ENCODE results near the gene SRGAP1.

The SRGAP1 gene

DNA sequence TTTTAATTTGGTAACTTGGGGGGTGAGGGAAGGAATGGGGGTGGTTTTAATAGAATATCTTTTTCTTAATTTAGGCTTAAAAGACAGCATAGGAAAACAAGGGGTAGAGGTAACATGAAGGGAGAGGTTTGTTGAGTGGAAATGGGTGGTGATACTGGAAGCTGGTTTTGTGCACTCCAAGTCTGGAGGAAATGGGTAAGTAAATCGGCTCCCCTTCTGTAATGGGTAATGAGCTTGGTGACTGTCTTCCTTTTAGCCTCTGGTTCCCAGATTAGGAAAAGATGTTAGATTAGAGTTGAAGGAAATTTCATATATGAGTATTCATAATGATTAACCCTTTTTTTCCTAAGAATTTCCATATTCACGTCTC is 122.1 kb downstream of the SRGAP1 start:
- DNase-seq (ENCODE audit: low spot score): no peak

DNA sequence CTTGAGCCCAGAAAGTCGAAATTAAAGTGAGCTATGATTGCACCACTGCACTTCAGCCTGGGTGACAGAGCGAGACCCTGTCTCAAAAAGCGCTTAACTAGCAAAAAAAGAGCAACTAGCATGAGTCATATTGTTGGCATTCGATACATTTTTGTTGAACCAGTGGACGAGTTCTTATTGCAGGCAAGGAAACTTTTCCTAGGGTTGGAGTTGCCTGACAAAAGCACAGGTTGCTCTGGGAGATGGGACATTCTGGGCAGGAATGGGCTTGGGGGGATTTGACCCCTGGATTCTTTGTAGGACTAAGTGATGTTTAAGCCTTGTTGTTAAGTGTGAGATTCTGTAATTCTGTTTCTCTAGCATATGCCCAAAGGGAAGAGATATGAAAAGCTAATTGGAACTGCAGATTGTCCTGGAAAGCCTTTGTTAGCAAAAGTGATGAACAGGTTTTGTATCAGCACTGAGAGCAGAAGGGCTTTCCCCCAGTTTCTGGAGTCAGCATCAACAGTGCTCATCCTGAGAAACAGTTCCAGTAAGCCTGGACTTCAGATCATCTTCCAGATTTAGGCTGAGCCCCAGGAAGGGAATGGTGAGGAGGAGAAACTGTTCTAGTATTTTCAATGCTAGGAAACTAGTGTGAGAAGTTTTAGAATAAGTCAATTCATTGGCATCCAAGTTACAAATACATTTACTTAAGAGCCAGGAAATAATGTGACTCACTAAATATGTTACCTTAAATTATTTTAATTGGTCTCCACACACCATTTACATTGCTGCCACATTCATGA is 123.1 kb downstream of the SRGAP1 start:
- DNase-seq (ENCODE audit: low spot score): no peak

DNA sequence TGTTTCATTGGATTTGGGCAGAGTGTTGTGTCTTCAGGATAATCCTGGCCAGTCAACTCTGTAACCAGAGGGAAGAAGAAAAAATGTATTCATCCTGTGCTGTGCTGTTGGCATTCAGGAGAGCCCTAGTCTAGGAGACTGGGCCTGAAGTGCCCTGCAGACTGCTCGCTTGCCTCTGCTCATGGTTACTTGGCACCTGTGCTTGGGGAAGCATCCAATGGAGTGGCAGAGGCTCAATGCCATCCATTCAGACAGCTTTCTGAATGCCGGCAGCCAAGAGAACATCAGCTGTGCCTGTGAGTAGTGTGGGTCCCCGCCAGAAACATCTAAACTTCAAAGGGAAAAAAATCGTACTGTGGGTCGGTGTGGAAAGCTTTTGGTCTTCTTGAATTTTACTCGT is 124.2 kb downstream of the SRGAP1 start:
- DNase-seq (ENCODE audit: low spot score): peak; percentile 93

DNA sequence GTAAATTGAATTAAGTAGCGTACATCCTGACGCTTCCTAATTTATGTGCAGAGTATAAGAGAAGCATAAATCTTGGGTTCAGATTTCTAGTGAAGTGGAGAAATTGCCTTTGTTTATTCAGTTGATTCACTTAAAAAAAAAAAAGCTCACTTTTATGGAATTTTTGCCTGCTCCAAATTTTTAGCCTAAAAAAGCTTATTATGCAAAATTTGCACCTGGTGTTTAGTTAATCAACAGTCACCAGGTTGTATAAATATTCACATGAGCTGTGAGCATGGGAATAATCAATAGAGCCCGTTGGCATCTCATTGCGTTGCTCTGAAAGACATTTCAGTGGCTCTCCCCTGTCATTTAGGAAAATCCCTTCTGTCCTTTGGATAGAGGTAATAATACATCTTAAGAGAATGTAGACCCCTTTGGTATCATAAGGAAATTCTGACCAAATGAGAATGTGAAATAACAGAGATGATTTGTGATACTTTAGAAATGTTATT is 132.4 kb downstream of the SRGAP1 start:
- DNase-seq (ENCODE audit: low spot score): no peak

DNA sequence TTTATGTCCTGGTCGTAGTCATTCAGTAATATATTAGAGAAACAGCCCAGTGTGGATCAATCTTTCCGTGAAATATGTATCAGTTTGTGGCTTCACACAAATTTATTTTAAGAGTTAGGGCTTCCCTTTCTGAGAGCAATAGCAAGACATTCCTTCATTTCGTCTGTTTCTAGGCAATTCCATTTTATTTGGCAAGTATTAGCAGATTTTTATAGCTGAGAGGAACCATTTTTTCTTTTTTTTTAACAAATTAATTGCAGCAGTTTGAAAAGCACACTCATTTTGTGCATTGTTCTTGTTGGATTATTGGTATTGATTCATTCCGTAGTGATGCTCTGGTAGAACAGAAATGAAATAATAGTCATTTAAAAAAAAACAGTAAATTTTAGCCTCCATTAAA is 132.9 kb downstream of the SRGAP1 start:
- DNase-seq (ENCODE audit: low spot score): no peak

DNA sequence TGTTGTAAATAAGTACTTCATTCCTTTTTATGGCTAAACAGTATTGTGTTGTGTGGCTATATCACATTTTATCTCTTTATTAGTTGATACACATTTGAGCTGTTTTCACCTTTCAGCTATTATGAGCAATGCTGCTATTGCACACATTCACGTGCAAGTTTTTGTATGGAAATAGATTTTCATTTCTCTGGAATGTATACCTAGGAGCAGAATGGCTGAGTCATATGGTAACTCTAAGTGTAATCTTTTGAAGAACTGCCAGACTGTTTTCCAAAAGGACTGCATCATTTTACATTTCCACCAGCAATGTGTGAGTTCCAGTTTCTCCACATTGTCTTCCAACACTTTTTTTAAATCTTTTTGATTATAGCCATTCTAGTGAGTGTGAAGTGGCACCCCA is 134.0 kb downstream of the SRGAP1 start:
- DNase-seq (ENCODE audit: low spot score): no peak

DNA sequence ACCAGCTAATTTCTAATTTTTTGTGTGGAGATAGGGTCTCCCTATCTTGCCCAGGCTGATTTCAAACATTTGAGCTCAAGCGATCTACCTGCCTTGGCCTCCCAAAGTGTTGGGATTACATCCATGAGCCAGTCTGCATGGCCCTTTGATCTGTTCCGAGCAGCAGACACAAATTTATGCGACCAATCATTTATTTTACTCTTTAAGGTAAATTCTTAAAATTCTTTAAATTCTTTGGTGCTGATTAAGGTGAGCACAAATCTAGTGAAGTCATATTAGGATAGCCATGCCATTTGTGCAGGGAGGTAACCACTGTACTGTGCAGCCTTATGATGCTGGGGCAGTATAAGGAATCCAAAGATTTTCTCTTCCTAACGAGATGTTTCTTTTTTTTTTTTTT is 135.7 kb downstream of the SRGAP1 start:
- DNase-seq (ENCODE audit: low spot score): no peak

DNA sequence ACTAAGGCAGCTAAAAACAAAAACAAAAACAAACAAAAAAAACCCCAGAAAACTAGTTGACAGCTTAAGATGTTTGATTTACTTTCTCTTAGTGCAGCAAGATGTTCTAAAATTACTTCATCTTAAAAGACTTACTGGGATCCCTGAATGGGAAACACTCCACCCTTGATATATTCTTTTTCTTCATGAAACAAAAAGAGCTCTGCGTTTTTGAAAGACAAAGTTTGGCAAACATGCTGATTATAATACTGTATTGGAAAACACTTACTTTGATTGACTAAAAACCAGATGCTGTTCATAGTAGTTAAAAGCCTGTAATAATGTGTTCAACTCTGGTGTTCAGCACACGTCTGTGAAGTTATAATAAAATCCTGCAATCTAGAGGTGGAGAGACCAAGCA is 136.8 kb downstream of the SRGAP1 start:
- DNase-seq (ENCODE audit: low spot score): no peak

DNA sequence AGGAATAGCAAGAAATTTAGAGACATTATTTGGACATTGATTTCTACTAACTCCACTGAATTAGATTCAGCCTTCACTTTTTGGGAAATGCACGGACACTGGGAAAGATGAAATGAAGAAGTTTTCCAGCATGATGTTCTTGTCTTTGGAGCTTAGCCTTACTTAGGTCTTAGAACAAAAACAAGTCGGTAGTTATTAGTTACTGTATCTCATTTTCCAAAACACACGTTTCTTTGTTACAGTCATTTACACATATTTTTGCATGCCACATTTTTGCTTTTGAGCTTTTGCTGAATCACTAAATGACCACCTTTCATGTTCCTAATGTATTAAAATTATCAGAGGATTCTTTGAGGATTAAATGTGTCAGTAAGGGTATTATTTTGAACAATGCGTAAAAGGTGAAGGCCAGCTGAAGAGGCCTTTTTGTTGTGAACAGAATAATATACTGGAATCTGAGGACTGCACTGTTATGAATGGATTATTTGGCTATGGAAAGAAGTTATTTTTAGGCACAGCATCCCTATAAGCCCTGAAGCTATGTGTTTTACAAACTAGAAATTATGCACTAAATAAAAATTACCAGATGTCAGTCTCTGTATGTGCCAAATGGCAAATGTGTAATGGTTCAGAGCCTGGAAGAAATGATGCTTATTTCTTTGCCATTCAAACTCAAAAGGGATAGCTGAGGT is 138.2 kb downstream of the SRGAP1 start:
- no peak for DNase-seq (ENCODE audit: low spot score)

DNA sequence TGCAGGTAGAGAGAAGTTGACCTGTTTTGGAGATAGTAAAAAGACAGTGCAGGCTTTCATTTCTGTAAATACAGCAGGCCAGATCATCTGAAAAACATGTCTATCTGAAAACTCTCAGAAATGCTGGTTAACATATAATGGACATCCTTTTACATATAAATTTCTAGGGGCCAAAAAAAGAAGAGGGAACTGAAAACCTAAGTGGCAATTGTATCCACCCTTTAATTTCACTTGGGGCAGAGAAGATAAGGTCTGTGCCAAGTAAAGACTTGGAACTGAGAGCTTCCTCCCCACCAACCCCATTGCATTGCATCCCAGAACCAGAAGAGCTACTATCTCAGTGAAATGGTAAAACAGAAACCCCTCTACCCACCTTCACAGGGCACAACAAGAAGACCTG is 141.0 kb downstream of the SRGAP1 start:
- DNase-seq (ENCODE audit: low spot score): no peak

DNA sequence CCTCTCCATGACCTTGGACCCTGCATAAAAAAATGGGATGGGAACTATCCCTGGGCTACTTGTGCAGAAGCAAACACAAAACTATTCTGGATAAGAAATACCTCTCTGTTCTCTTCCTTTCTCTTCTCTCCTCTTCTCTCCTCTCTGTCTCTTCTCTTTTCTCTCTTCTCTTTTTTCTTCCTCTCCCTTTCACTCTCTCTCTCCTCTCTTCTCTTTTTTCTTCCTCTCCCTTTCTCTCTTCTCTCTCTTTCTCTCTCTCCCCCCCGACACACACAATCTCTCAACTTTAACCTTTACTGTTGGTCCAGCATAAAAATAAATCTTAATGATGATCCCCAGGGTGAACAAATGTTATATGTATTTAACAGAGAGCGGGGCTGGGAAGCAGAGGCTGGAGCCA is 141.4 kb downstream of the SRGAP1 start:
- DNase-seq (ENCODE audit: low spot score): no peak

DNA sequence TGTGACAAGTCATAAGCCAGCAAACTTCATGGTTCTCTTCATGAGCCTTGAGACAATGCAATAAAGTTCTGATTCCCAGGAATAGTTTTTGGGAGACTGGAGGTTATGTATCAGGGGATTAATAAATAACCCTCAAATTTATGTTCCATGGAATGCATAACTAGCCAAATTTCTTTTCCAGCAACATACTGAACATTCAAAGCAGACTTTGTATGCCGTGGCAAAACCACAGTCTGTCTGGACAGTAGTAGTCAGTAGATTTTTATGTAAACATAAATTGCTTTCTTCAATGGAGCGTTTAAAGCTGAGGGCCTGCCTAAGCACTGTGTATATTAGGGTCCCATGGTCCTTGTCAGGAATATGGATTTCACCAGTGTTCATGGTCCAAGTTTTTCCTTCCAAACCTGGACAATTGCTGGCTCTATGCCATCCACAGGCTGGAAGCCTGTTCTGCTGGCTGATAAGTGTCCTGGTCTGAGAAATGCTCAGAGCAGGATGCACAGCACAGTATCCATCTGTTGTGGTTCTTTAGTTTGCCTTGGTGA is 144.9 kb downstream of the SRGAP1 start:
- no peak for DNase-seq (ENCODE audit: low spot score)

DNA sequence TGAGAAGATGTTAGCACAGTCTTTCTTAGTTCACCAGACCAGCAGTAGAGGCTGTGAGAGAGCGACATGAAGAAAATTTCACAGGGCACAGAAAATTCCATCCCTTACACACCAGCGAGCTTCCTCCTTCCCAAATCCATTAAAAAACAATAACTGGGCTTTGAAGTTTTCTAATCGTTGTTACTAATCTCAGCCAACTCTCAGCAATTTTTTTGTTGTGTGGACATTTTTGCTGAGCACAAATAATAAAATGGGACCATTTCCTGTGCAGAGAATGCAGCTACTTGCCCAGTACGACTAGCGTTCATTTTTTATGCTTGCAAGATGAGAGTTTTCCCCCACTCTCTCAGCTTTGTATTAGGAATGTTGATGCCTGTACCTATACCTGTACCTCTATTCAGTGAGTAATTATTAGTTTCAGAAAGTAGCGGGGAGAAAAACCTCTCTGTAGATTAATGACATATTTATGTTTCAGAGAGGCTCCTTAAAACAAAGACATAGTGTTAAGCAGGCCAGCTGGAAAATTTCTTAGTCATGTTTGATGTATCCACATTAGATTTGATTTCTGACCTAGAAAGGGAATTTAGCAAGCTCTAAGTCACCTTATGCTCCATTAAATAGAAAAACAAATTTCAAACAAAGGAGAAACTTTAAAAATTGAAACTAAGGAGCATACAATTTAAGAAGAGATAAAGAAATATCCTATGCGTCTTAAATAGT is 146.5 kb downstream of the SRGAP1 start:
- no peak for DNase-seq (ENCODE audit: low spot score)

DNA sequence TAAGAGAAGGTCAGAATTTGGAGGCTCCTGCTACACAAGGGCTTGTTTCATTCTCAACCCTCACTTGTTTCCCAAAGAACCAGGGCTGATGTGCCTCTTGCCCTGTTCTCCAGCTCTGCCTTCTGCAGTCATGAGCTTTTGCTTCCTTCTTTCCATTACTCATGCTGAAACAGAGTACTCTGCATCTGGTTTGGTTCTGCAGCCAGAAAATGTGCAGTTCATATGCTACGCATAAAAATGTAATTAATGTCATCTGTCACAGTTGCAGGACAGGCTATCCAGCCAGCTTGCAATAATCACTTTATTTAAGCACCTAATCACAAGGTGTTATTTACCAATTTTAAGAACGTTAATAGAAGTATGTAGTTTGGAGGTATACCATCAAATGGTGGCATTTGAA is 150.2 kb downstream of the SRGAP1 start:
- DNase-seq (ENCODE audit: low spot score): no peak

DNA sequence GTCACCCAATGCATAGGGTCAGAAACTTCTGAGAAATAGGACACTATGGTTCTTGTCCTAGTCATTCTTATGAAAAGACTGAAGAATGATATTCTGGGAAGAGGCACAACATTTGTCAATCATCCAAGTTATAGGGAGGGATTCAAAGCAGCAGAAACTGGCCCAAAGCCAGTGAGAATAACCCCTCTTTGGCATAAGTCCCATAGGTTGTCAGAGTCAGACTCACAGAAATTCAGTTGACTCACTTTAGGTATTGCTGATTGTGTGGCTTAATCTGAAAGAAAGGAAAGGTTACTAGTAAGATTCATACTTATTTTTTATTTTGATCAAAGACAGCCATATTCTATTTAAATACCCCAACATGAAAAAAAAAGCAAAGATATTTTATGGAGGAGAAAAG is 151.0 kb downstream of the SRGAP1 start:
- DNase-seq (ENCODE audit: low spot score): no peak

DNA sequence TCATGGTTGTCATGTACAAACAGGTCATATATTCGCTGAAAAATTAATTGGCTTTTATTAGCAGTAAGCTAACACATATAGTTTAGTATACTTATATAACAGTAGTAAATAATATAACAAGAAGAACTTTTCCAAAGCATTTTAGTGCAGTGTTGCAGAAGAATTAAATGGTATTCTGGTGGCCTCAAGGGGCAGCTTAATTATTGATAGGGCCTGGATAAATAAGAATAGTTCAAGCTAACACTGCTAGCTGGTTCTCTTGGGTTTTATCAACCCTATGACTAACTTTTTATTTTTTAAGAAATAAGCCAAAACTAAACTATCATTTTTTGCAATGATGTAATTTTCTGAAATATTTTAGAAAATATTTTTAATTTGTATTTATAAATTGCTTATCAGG is 152.1 kb downstream of the SRGAP1 start:
- DNase-seq (ENCODE audit: low spot score): no peak

DNA sequence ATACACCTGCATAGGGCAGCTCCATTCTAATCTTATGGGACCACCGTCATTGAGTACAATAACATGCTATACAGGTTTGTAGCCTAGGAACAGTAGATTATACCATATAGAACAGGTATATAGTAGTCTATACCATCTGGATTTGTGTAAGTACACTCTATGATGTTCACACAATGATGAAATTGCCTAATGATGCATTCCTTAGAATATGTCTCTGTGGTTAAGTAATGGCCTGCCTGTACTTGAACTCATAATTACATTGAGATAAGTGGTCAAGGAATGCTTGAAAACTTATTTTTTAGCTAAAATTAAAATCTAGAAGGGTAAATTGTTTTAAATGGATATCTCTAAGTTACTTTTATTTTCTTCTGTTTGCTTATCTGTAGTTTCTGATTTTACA is 152.7 kb downstream of the SRGAP1 start:
- no peak for DNase-seq (ENCODE audit: low spot score)

DNA sequence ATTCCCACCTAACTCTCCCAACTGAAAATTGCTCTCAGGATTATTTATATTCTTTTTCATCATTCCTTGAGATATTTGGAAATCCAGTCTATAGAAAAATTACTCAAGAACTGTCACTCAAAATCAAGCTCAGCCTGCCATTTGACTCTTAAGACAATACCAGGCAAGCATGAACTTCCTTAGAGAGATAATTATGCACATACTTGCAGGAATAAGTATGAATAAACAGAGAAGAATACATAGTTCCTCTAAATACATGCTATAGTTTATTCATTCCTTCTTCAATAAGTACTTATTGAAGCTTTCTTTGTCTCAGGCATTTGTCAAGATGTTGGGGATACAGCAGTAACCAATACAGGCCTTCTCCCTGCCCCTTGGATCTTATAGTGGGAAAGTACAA is 154.1 kb downstream of the SRGAP1 start:
- DNase-seq (ENCODE audit: low spot score): no peak

DNA sequence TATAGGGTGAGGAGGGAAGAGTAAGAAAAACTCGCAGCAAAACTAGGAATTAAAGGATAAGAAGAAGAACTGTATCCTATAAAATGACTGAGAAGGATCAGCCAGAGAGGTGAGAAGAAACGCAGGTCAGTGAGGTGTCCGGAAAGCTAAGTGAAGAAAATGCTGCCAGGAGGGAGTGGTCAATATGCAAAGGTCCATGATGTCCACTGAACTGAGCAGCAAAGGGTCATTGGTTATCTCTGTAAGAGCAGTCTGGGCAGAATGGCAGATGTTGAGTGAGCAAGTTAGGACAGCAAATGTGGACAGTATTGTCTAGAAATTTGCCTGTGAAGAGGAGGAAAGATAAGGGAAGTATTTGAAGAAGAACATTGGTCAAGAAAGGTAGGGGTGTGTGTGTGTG is 155.4 kb downstream of the SRGAP1 start:
- DNase-seq (ENCODE audit: low spot score): no peak

DNA sequence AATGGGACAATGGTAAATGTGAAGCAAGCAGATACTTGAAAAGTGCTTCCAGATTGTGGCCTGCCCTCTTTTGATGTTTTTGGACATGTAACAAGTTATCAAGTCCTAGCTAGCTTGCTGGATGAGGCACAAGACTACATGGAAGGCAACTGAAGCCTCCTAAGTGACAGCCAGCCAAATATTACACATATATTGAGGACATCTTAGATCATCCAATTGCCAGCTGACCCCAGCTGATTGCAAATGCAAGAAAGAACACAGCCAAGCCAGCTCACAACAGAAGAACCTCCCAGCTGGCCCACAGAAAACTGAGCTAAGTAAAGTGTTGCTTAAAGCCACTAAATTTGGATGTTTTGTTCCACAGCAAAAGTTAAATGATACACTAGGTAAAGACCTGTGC is 156.9 kb downstream of the SRGAP1 start:
- no peak for DNase-seq (ENCODE audit: low spot score)

DNA sequence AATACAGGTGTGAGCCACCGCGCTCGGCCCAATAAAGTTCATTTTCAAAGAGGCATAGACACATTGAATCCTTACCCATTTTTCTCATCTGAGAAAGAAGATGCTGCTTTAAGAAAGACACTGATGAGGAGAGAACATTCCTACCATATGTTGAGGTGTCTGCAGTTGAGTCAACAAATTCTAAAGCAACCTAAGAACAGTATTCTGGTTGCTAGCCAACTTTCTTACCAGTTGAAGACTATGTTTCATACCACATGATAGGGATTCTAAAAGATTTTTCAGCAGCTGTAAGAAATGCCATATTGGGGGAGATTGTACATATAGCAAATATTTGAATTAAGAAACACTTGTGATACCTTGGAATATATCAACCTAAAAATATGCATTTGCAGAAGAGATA is 160.1 kb downstream of the SRGAP1 start:
- no peak for DNase-seq (ENCODE audit: low spot score)

DNA sequence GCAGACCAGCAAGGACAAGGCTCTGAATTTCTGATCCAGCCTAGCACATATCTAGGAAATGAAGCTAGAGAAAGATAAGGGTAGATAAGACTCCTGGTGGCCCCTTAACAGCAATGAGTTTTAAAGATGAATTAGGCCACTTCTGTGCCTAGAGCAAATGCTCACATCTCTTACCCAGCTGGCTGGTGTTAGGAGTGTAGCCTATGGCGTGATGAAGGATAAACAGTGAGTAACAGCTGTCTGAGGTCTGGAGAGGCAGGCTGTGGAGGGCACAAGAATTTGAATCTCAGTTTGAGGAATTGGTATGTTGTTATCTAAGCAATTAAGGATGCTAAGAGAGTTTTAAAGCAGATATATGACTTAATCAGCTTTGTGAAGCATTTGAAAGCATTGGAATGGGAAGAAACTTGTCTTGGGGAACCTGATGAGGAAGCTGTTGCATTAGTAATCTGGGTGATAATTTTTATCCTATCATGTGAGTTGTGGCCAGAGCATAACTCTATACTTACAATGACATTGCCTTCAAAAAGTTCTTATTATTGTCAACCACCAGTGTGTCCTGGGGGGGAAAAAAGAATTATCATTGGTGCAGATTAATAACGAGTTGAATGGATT is 161.8 kb downstream of the SRGAP1 start:
- DNase-seq (ENCODE audit: low spot score): no peak
